HepG2 (cell line): ENCODE data around the gene LOXL3. TPM values are rescaled to one million over a fixed set of nuclear protein-coding genes. Genes with fewer than 3 reads are reported as not detected.

Experiments used
- ATAC-seq: fragments of 200-7000 bp; cut with Tn5 transposase; 3 replicates; pipeline ENCODE4 v1.9.1; 2020; ENCODE audit warnings: mild to moderate bottlenecking, moderate library complexity
- BruUV-seq: library from RNA; stranded (reverse); fragments of 400-500 nt; replicated peaks from 2 replicates; lab custom pipeline; 2021; lab: Mats Ljungman, UMichigan
- CTCF ChIA-PET: fragments of 300-600 bp; formaldehyde crosslinking; extraction: SDS; loops from one replicate; lab custom pipeline; 2021; ENCODE audit warnings: low total read pairs, inconsistent platforms, low intra/inter-chr PET ratio; lab: Yijun Ruan, JAX
- POLR2A ChIA-PET: fragments of 350-600 bp; sonication (Branson Sonifier 250); formaldehyde crosslinking; loops from one replicate; lab custom pipeline; 2020; ENCODE audit warnings: antibody characterized with exemption, inconsistent platforms; lab: Yijun Ruan, JAX
- DNase-seq: peaks from one replicate; pipeline ENCODE4 v3.0.0-alpha.2; 2015; ENCODE audit warnings: low spot score
- FAIRE-seq: peaks from 3 replicates; lab custom pipeline; 2011; peaks lifted over from hg19 to GRCh38; lab: Jason Lieb, UNC
- H2AFZ ChIP-seq: one replicate; pipeline ENCODE4 v1.6.1; 2011; ENCODE audit warnings: low read length, inconsistent platforms
- H3K27ac ChIP-seq: fragments of 300-600 bp; 3 replicates; pipeline ENCODE4 v1.8.0; 2011; ENCODE audit warnings: mixed run types, mild to moderate bottlenecking, mixed read lengths, low read length, inconsistent platforms; ENCODE audit not compliant: insufficient read depth; ENCODE audit errors: extremely low read length
- H3K27me3 ChIP-seq, 2 experiments: fragments of 200-600 bp in 1 of 2; 2 replicates in 1 of 2; 3 replicates in 1 of 2; pipeline versions ENCODE4 v1.6.0 to v1.8.0; 2011; ENCODE audit warnings: low read length in 2 of 2, mild to moderate bottlenecking in 2 of 2, moderate library complexity in 2 of 2, inconsistent platforms in 1 of 2; ENCODE audit not compliant: insufficient read depth in 2 of 2, control insufficient read depth in 1 of 2
- H3K36me3 ChIP-seq, 2 experiments: fragments of 200-600 bp in 1 of 2; replicated peaks in 1 of 2; 2 replicates in 1 of 2; 3 replicates in 1 of 2; pipeline versions ENCODE4 v1.5.1 to v1.8.0; 2011; ENCODE audit warnings: low read length in 2 of 2, inconsistent platforms in 1 of 2; ENCODE audit not compliant: insufficient read depth in 2 of 2, control insufficient read depth in 1 of 2
- H3K4me1 ChIP-seq: 2 replicates; pipeline ENCODE4 v1.5.1; 2012; ENCODE audit warnings: low read length, inconsistent platforms; ENCODE audit not compliant: insufficient read depth
- H3K4me2 ChIP-seq: 2 replicates; pipeline ENCODE4 v1.6.0; 2011; ENCODE audit warnings: low read depth, low read length, inconsistent platforms
- H3K4me3 ChIP-seq, 3 experiments: fragments of 200-600 bp in 1 of 3; sonication (generic), shearing (Covaris generic) in 1 of 3; replicated peaks in 1 of 3; 2 replicates each; pipeline ENCODE4 v1.5.1; 2011 to 2016; ENCODE audit warnings: low read length in 3 of 3, inconsistent platforms in 2 of 3, low read depth in 2 of 3, mild to moderate bottlenecking in 2 of 3, control low read depth in 1 of 3, mixed read lengths in 1 of 3; ENCODE audit not compliant: insufficient read depth in 1 of 3
- H3K79me2 ChIP-seq: one replicate; pipeline ENCODE4 v1.6.1; 2011; ENCODE audit warnings: low read length, inconsistent platforms; ENCODE audit not compliant: insufficient read depth
- H3K9ac ChIP-seq: 2 replicates; pipeline ENCODE4 v1.6.0; 2011; ENCODE audit warnings: mild to moderate bottlenecking, low read depth, low read length, inconsistent platforms; ENCODE audit not compliant: insufficient read depth
- H3K9me3 ChIP-seq: 2 replicates; pipeline ENCODE4 v1.5.1; 2012; ENCODE audit warnings: mild to moderate bottlenecking, low read length
- H4K20me1 ChIP-seq: 2 replicates; pipeline ENCODE4 v1.6.0; 2011; ENCODE audit warnings: inconsistent platforms, mild to moderate bottlenecking, low read length, moderate library complexity; ENCODE audit not compliant: insufficient read depth
- CEBPB ChIP-seq: IDR thresholded peaks from 2 replicates; pipeline ENCODE4 v1.6.1; 2011; ENCODE audit warnings: low read depth, low read length, improper control_type of control experiment, borderline replicate concordance
- CEBPG ChIP-seq: IDR thresholded peaks from 2 replicates; pipeline ENCODE4 v1.6.1; 2016
- CHD2 ChIP-seq: IDR thresholded peaks from 2 replicates; pipeline ENCODE4 v1.6.1; 2011; ENCODE audit warnings: low read depth, low read length, improper control_type of control experiment
- KLF15 ChIP-seq: sonication (generic); formaldehyde crosslinking; IDR thresholded peaks from 2 replicates; pipeline ENCODE4 v1.8.1; 2023; ENCODE audit warnings: borderline replicate concordance, mild to moderate bottlenecking, inconsistent platforms, missing genetic modification reagents, mixed read lengths
- NPAS2 ChIP-seq: sonication (generic); formaldehyde crosslinking; IDR thresholded peaks from 2 replicates; pipeline ENCODE4 v1.8.0; 2022; ENCODE audit warnings: mild to moderate bottlenecking, missing genetic modification reagents, borderline replicate concordance
- RXRA ChIP-seq: sonication (generic); formaldehyde crosslinking; IDR thresholded peaks from 2 replicates; pipeline ENCODE4 v1.5.1; 2020; ENCODE audit warnings: missing genetic modification reagents
- SNRNP70 ChIP-seq: fragments of 200-400 bp; formaldehyde crosslinking; IDR thresholded peaks from 2 replicates; pipeline ENCODE4 v1.6.1; 2017; ENCODE audit warnings: mild to moderate bottlenecking, low read depth, low read length, moderate library complexity
- ZBTB20 ChIP-seq: sonication (generic); formaldehyde crosslinking; IDR thresholded peaks from 2 replicates; pipeline ENCODE4 v1.8.1; 2023; ENCODE audit warnings: missing genetic modification reagents, low read depth, mild to moderate bottlenecking, borderline replicate concordance
- ZMYM2 ChIP-seq: sonication (generic); formaldehyde crosslinking; IDR thresholded peaks from 2 replicates; pipeline ENCODE4 v1.8.0; 2022; ENCODE audit warnings: mild to moderate bottlenecking, missing genetic modification reagents
- WGBS: methylation state at CpG from one replicate; pipeline ENCODE4 v1.1.6; 2017; ENCODE audit warnings: low lambda C conversion rate; 5-methylcytosine and 5-hydroxymethylcytosine counted together
- in situ Hi-C: cut with HindIII; loops from 2 replicates; pipeline ENCODE4 v1.10.0; 2017; ENCODE audit warnings: low pct_unique_long_range_greater_than_20kb; ENCODE audit not compliant: extremely low pct_ligation_motif_present
- intact Hi-C: fragments of 100-400 bp; cut with micrococcal nuclease; formaldehyde crosslinking; loops from one replicate; pipeline ENCODE4 v1.10.0; 2022; ENCODE audit not compliant: unreplicated experiment
- polyA plus RNA-seq, 8 experiments: library from polyadenylated mRNA; depleted of rRNA in 3 of 8; stranded (reverse) in 7 of 8; unstranded in 1 of 8; fragments of >200 nt; fragmentation: Illumina TruSeq in 4 of 8; extraction: Trizol in 4 of 8; gene quantifications; 2 replicates each; pipeline versions ENCODE4 v1.2.1 to v1.2.3, GENCODE V29; 2011 to 2016; ENCODE audit warnings: low read depth in 4 of 8, missing spikeins in 1 of 8, mixed read lengths in 1 of 8; ENCODE audit not compliant: insufficient read depth in 1 of 8
- total RNA-seq, 5 experiments: library from RNA; depleted of rRNA; stranded (reverse); fragments of >200 nt; fragmentation: Illumina TruSeq; extraction: Trizol; gene quantifications; 2 replicates each; pipeline ENCODE4 v1.2.3, GENCODE V29; 2016; ENCODE audit warnings: low read depth in 1 of 5
- TF ChIP-seq, protein P1 (sequence below): sonication (generic); formaldehyde crosslinking; IDR thresholded peaks from 2 replicates; pipeline ENCODE4 v1.4.0; 2020; ENCODE audit warnings: mild to moderate bottlenecking, low read depth, missing genetic modification reagents

LOXL3 gene
- total and polyA plus RNA-seq, 2 of the 13 experiments (the other 11 are each of a cell fraction or from before 2014, with no cell fraction given) = 0.55 to 6.5 TPM

DNA sequence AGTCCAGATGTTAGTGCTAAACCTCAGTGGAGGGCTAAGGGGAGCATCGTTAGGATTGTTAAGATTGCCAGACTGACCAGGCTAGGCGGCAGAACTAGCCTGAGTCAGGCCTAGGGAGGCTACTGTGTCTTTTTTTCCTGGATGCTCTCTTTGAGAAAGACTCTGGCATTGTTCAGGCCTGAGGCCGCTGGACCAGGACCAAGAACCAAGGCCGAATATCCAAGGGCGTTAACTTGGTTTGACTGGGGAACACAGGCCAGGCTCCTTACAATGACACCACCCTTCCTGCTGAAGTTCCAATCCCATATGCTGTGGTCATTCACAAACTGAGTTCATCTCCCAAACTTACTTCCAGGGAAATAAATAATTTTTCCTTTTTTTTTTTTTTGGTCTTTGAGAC lies 13.5 kb downstream of the LOXL3 start (continued):
- TF ChIP-seq, protein P1, sequence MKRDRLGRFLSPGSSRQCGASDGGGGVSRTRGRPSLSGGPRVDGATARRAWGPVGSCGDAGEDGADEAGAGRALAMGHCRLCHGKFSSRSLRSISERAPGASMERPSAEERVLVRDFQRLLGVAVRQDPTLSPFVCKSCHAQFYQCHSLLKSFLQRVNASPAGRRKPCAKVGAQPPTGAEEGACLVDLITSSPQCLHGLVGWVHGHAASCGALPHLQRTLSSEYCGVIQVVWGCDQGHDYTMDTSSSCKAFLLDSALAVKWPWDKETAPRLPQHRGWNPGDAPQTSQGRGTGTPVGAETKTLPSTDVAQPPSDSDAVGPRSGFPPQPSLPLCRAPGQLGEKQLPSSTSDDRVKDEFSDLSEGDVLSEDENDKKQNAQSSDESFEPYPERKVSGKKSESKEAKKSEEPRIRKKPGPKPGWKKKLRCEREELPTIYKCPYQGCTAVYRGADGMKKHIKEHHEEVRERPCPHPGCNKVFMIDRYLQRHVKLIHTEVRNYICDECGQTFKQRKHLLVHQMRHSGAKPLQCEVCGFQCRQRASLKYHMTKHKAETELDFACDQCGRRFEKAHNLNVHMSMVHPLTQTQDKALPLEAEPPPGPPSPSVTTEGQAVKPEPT (CRISPR knock-in tag) = no peak
- TF ChIP-seq KLF15 (CRISPR knock-in tag) (no peak), SNRNP70 (no peak), ZBTB20 (no peak), ZMYM2 (no peak), CHD2 (no peak), NPAS2 (CRISPR knock-in tag) (no peak), CEBPG (no peak)

GRCh38 chr2:74538881-74539339 lies 14.8 kb downstream of the LOXL3 start:
- Histone ChIP-seq H3K9me3 (no peaks in the 10 kb centered on the region), H3K4me1 (no peaks in the 10 kb centered on the region), H4K20me1 (no peaks in the 10 kb centered on the region), H3K9ac (no peak overlapping the region), H3K79me2 (no peaks in the 10 kb centered on the region), H3K4me2 (no peak overlapping the region), H3K27me3 (peaks cover 4 to 33% of the 10 kb centered on the region in 2 experiments; a peak in 3 of 5 replicates), H3K36me3 (no peaks in the 10 kb centered on the region), H3K4me3 (no peak overlapping the region), H2AFZ (no peak overlapping the region), H3K27ac (no peak overlapping the region)
- ATAC-seq (no peak), DNase-seq (no peak), FAIRE-seq (no peak)
- in situ Hi-C loops (no loop called here), intact Hi-C loops (no loop called here)
- 54% methylated on average over 7 of the region's 7 CpGs for WGBS
- CTCF ChIA-PET = no interaction called here
- BruUV-seq = no TSS peak
- POLR2A ChIA-PET = no interaction called here
- TF ChIP-seq CEBPG (peak; percentile 25; the same call in 1 of the 2 replicates), RXRA (CRISPR knock-in tag) (no peak), CEBPB (peak; percentile 91)
